A549 (cell line): Measurements from ENCODE around the gene PLCD1.

Experiments
- EP300 ChIP-seq, 2 experiments: fragments of >200 bp; sonication (Bioruptor Twin); formaldehyde crosslinking; IDR thresholded peaks; 2 replicates in 1 of 2; 3 replicates in 1 of 2; pipeline ENCODE4 v1.6.1; 2016 to 2017
- ESRRA ChIP-seq: fragments of 150-350 bp; IDR thresholded peaks from 2 replicates; pipeline ENCODE4 v1.6.1; 2014; ENCODE audit warnings: mild to moderate bottlenecking, low read length, borderline replicate concordance
- MAZ ChIP-seq: fragments of 150-350 bp; IDR thresholded peaks from 2 replicates; pipeline ENCODE4 v1.6.1; 2014; ENCODE audit warnings: antibody characterized with exemption, low read depth, low read length, borderline replicate concordance
- POLR2A ChIP-seq: IDR thresholded peaks from 2 replicates; pipeline ENCODE4 v1.6.1; 2012; ENCODE audit warnings: mild to moderate bottlenecking, low read length
- RAD21 ChIP-seq, 2 experiments: fragments of >200 bp in 1 of 2; sonication (Bioruptor Twin) in 1 of 2; formaldehyde crosslinking in 1 of 2; IDR thresholded peaks in 1 of 2; conservative IDR thresholded peaks in 1 of 2; 2 replicates in 1 of 2; 3 replicates in 1 of 2; pipeline ENCODE4 v1.6.1; 2012 to 2018; ENCODE audit warnings: inconsistent platforms in 1 of 2
- SMC3 ChIP-seq: fragments of >200 bp; sonication (Bioruptor Twin); formaldehyde crosslinking; IDR thresholded peaks from 3 replicates; pipeline ENCODE4 v1.6.1; 2018; ENCODE audit warnings: inconsistent platforms
- TF ChIP-seq, protein P1 (sequence below): IDR thresholded peaks from 2 replicates; pipeline ENCODE4 v1.6.1; 2012
- TF ChIP-seq, protein P2 (sequence below): IDR thresholded peaks from 2 replicates; pipeline ENCODE4 v1.6.1; 2012

- TF ChIP-seq, protein P1, sequence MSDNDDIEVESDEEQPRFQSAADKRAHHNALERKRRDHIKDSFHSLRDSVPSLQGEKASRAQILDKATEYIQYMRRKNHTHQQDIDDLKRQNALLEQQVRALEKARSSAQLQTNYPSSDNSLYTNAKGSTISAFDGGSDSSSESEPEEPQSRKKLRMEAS = no peak
- TF ChIP-seq RAD21 (conservative IDR thresholded peaks at IDR 0.05 in 1 of 2, IDR thresholded peaks at IDR 0.05 in 1 of 2) (no peak), MAZ (no peak), SMC3 (no peak), EP300 (IDR thresholded peaks at IDR 0.05) (no peak), ESRRA (no peak), POLR2A (no peak)
- TF ChIP-seq, protein P2, sequence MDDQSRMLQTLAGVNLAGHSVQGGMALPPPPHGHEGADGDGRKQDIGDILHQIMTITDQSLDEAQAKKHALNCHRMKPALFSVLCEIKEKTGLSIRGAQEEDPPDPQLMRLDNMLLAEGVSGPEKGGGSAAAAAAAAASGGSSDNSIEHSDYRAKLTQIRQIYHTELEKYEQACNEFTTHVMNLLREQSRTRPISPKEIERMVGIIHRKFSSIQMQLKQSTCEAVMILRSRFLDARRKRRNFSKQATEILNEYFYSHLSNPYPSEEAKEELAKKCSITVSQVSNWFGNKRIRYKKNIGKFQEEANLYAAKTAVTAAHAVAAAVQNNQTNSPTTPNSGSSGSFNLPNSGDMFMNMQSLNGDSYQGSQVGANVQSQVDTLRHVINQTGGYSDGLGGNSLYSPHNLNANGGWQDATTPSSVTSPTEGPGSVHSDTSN = no peak
Observed at GRCh38 chr3:38039899-38040261, 10.4 kb upstream of the PLCD1 start.
